Subcutaneous adipose tissue (tissue), 4 donors: Measurements from ENCODE around the gene JSRP1. TPM values are rescaled to one million over a fixed set of nuclear protein-coding genes. Genes with fewer than 3 reads are reported as not detected.

ENCODE experiments used
- CTCF ChIP-seq: fragments of 450-650 bp; IDR thresholded peaks from one replicate; pipeline ENCODE4 v1.5.1; 2016; ENCODE audit warnings: low read depth, mild to moderate bottlenecking, control low read depth, antibody characterized with exemption, moderate library complexity
- total RNA-seq, 4 donors: library from RNA; depleted of rRNA; stranded (reverse); fragments of >200 nt; gene quantifications; one replicate each; pipeline ENCODE4 v1.1.0, GENCODE V29; 2016

The JSRP1 gene
- total RNA-seq, 4 donors from 2014 or later, result not detected

- TF ChIP-seq CTCF, result no peak
These were observed 30.7 kb downstream of the JSRP1 start for GRCh38 chr19:2225415-2226050.

- TF ChIP-seq CTCF, result no peak
These were observed 31.4 kb downstream of the JSRP1 start for GRCh38 chr19:2224754-2225349.

GRCh38 chr19:2223959-2224358 lies 32.3 kb downstream of the JSRP1 start:
- no peak for TF ChIP-seq CTCF

- no peak for TF ChIP-seq CTCF
These were observed 32.8 kb downstream of the JSRP1 start for GRCh38 chr19:2223391-2223790.

GRCh38 chr19:2221918-2222317 lies 34.3 kb downstream of the JSRP1 start:
- no peak for TF ChIP-seq CTCF

- no peak for TF ChIP-seq CTCF
These were observed 34.9 kb downstream of the JSRP1 start for GRCh38 chr19:2221250-2221831.

- no peak for TF ChIP-seq CTCF
These were observed 36.5 kb downstream of the JSRP1 start for GRCh38 chr19:2219726-2220125.
